GM18858 (cell line): ENCODE results near the gene SLC25A2.
"Not testable (repeated sequence)": the region's sequence is repeated elsewhere in the genome, so short reads cannot be mapped to it uniquely, and the experiment has no call there.

Experiments used
- ATAC-seq: cut with Tn5 transposase; IDR thresholded peaks from one replicate; pipeline ENCODE4 v1.9.1; 2021; ENCODE audit not compliant: unreplicated experiment

Gene SLC25A2

DNA sequence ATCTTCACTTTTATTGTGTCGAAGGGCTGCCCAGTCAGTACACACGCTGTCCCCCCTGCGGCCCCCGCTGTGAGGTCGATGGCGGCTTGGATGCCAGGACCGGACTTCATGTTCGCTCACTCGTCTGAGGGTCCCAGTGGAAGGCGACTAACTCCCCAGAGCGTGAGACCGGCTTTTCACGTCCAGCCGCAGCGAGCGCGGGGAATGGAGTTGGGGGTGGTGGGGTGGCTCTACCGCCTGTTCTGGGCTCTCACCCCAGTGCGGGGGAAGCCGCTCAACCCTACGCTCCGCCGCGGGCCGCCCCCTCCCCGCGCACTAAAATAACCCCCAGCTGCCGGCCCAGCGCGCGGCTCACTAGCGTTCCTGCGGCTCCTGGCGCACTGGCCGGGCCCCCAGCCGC, at the start of gene SLC25A2:
TSS of gene SLC25A2 (minus strand) at position 294 of the 400 bp plus-strand sequence. CDS start at position 110, 184 bp downstream.
- ATAC-seq, result no peak

DNA sequence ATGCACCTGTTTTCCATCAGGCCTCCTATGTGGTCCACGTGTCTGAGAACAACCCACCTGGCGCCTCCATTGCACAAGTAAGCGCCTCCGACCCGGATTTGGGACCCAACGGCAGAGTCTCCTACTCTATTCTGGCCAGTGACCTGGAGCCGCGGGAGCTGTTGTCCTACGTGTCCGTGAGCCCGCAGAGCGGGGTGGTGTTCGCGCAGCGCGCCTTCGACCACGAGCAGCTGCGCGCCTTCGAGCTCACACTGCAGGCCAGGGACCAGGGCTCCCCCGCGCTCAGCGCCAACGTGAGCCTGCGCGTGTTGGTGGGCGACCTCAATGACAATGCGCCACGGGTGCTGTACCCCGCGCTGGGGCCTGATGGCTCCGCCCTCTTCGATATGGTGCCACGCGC, 47.7 kb upstream of the SLC25A2 start:
- ATAC-seq, result no peak

DNA sequence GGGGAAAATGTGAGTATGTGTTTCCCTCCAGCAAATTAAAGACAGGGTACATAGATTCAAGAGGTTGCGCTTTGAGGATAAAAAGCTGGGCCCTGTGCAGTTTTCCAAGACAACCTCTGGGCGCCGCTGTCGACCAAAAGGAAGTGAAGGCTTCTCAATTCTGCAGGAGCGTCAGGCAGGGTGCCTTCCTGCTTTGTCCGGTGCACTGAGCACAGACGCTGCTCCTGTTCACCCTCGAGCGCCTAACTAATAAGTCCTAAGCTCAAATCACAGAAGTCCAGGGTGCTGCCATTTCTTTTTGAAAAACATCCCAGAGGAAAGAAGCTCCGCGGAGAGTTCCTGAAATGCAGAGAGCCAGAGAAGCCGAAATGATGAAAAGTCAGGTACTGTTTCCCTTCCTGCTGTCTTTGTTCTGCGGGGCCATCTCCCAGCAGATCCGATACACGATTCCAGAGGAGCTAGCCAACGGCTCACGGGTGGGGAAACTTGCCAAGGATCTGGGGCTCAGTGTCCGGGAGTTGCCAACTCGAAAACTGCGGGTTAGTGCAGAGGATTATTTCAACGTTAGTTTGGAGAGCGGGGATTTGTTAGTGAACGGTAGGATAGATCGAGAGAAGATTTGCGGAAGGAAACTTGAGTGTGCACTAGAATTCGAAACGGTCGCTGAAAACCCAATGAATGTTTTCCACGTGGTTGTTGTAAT, 46.2 kb upstream of the SLC25A2 start, which contains the start of gene PCDHGB1:
TSS of gene PCDHGB1 (plus strand) at position 183 of the 703 bp plus-strand sequence. CDS start at position 345, 162 bp downstream.
- no peak for ATAC-seq

DNA sequence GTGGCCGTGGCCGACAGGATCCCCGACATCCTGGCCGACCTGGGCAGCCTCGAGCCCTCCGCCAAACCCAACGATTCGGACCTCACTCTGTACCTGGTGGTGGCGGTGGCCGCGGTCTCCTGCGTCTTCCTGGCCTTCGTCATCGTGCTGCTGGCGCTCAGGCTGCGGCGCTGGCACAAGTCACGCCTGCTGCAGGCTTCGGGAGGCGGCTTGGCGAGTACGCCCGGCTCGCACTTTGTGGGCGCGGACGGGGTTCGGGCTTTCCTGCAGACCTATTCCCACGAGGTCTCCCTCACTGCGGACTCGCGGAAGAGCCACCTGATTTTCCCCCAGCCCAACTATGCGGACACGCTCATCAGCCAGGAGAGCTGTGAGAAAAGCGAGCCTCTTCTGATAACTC, 42.2 kb upstream of the SLC25A2 start:
- ATAC-seq, result not testable (repeated sequence)

DNA sequence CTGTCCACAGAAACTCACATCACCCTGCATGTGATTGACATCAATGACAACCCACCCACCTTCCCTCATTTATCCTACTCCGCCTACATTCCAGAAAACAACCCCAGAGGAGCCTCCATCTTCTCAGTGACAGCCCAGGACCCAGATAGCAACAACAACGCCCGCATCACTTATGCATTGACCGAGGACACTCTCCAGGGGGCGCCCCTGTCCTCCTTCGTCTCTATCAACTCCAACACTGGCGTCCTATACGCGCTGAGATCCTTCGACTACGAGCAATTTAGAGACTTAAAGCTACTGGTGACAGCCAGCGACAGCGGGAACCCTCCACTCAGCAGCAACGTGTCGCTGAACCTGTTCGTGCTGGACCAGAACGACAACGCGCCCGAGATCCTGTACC, 41.5 kb upstream of the SLC25A2 start:
- ATAC-seq, result no peak

DNA sequence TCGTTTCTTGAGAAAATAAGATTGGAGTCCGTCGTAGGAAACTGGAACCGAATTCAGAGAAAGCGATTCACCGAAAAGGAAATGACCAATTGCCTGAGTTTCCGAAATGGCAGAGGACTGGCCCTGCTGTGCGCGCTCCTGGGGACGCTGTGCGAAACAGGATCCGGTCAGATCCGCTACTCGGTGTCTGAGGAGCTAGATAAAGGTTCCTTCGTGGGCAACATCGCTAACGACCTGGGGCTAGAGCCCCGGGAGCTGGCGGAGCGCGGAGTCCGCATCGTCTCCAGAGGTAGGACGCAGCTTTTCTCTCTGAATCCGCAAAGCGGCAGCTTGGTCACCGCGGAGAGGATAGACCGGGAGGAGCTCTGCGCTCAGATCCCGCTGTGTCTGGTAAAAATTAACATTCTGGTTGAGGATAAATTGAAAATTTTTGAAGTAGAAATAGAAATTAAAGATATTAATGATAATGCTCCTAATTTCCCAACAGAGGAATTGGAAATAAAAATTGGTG, 40.2 kb upstream of the SLC25A2 start:
- ATAC-seq, result no peak

DNA sequence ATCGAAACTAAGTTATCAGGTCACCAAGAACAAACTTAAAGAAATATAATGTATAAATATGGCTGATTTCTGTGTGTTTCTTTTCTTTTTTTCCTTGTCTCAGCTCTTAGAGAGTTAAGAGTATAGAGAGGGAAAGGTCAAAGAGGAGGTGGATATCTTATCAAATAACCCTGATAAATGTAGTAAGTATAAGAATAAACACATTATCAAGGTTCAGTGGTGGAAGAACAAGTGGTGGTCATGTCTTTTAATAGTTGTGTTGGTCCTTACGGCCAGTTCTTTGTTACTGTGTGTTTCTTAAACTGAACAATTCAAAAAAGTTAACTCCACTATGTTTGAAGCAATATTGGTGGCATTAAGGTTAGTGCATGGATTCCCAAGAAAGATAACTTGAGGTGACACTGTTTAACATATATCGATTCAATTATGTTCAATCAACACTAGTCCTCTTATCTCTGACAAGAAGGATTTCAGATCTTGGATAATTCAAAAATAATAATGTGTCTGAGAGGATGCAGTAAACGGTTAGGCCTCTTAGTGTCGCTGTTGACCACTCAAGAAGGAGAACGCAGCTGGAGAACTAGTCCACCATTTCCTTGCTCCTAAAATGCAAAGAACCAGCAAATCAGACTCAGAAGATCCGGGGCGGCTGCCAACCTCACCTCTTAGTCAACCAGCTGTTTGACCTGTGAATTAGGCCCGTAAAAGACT, 39.5 kb upstream of the SLC25A2 start, which contains the start of gene PCDHGA3:
TSS of gene PCDHGA3 (plus strand) at position 588 of the 711 bp plus-strand sequence. CDS start 205 bp downstream, outside the sequence.
- no peak for ATAC-seq

DNA sequence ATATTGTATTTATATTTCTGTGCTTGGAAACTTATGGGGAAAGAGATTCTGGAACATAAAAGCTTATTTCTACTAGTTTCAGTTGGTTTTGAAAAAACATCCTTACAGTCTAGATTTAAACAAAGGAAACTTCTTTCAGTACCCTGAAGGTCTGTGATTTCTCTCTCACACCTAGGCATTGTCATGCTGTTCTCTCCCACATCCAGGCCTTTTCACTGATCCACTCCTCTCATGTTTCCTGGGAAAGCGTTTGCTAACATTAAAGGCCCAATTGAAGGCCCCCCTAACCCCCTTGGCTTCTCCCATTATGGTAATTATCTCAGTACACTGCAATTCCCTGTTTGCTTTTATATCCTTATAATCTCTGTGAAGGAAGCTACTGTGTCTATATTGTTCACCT, 38.9 kb upstream of the SLC25A2 start:
- ATAC-seq, result no peak

DNA sequence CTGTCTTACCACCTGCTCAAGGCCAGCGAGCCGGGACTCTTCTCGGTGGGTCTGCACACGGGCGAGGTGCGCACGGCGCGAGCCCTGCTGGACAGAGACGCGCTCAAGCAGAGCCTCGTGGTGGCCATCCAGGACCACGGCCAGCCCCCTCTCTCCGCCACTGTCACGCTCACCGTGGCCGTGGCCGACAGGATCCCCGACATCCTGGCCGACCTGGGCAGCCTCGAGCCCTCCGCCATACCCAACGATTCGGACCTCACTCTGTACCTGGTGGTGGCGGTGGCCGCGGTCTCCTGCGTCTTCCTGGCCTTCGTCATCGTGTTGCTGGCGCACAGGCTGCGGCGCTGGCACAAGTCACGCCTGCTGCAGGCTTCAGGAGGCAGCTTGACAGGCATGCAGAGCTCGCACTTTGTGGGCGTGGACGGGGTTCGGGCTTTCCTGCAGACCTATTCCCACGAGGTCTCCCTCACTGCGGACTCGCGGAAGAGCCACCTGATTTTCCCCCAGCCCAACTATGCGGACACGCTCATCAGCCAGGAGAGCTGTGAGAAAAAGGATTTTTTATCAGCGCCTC, 37.0 kb upstream of the SLC25A2 start:
- ATAC-seq, result not testable (repeated sequence)

DNA sequence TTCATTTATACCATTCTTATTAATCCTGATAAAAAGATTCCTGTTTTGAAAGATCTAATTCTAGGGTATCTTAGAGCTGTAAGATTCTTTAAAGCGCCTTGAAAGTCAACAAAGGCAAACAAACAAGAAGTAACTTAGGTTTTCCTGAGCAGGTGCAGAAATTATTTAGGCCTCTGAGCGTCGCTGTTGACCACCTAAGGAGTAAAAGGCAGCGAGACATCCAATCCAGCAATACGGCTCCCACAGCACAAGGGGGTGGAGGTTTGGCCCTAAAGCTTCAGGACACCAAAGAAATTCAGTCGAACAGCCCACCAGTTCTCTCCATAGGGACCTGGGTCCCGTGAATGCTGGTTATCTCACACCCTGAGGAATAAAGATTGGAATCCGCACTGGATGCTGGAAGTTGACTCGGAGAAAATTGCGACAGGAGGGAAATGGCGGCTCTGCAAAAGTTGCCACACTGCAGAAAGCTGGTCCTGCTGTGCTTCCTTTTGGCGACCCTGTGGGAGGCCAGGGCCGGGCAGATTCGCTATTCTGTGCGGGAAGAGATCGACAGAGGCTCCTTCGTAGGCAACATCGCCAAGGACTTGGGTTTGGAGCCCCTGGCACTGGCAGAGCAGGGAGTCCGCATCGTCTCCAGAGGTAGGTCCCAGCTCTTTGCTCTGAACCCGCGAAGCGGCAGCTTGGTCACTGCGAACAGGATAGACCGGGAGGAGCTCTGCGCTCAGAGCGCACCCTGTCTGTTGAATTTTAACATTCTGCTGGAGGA, 34.9 kb upstream of the SLC25A2 start, which contains the start of gene PCDHGA2:
TSS of gene PCDHGA2 (plus strand) at position 223 of the 769 bp plus-strand sequence.
- ATAC-seq, result no peak

DNA sequence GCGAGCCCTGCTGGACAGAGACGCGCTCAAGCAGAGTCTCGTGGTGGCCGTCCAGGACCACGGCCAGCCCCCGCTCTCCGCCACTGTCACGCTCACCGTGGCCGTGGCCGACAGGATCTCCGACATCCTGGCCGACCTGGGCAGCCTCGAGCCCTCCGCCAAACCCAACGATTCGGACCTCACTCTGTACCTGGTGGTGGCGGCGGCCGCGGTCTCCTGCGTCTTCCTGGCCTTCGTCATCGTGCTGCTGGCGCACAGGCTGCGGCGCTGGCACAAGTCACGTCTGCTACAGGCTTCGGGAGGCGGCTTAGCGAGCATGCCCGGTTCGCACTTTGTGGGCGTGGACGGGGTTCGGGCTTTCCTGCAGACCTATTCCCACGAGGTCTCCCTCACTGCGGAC, 28.7 kb upstream of the SLC25A2 start:
- ATAC-seq, result not testable (repeated sequence)

DNA sequence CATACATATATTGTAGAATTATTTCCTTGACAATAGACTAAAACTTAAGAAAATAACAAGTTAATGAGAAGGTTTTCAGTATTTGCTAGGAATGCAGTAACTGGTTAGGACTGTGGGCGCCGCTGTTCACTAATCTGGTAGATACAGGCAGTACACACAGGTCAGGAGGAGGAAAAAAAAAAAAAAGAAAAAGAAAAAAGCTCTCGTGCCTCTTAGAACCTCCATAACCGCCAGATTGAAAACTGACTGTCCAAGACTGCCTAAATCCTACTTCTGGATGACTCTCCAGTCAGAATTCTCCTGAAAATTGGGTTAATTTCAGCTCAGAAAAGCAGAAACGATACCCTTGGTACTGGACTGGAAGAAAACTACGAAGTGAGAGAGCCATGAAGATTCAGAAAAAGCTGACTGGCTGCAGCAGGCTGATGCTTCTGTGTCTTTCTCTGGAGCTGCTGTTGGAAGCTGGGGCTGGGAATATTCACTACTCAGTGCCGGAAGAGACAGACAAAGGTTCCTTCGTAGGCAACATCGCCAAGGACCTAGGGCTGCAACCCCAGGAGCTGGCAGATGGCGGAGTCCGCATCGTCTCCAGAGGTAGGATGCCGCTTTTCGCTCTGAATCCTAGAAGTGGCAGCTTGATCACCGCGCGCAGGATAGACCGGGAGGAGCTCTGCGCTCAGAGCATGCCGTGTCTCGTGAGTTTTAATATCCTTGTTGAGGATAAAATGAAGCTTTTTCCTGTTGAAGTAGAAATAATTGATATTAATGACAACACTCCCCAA, 26.6 kb upstream of the SLC25A2 start, which contains the start of gene PCDHGA1:
TSS of gene PCDHGA1 (plus strand) at position 216 of the 782 bp plus-strand sequence.
- no peak for ATAC-seq

DNA sequence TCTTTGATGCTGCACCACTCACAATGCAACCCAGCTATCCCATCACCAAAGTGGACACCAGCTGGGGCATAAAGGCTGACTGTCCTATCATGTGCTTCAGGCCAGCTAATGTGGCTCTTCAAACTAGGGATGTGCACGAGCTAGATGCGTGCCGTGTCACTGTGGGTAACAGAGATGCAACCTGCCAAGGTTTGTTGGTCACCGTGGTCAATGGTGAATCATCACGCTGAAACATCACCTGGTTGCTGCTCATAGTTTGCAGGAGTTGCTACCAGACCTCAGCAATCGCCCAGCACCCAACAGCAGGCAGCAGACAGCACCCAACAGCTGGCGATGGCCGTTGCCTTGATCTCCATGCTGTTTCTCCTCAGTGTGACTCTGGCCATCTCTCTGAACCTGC, 24.4 kb upstream of the SLC25A2 start:
- no peak for ATAC-seq

DNA sequence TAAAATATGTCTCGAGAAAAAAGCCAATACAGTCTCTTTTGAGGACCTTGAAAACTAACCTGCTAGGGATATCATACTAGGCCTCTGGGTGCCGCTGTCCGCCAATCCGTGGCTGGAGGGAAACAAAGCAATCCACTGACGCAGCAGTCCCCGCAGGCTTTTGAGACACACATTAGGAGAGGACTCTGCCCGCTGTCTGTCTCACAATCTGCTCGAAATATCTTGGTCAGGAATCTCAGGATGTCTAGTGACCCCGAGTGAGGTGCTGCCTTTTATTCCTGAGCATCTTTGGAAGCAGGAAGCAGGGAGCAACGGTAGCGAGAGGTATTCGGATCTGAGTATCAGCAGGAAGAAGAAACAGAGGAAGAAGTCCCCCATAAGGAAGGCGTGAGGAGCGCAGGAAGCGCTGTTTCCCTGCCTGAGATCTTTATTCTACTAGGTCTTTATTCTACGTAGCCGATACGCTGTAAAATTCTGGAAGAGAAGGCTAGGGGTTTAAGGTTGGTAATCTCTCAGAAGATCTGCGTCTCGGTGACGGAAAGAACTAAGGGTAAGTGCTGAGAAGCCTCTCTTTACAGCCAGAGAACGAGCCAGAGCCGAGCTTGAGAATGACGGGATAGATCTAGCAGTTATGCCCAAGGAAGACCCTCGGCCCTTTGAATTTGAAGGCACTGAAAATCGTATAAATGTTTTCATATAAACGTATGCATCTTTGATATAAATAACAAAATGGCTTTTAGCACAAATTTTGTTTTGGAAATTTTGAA, 22.4 kb upstream of the SLC25A2 start:
- ATAC-seq, result peak; percentile 66

DNA sequence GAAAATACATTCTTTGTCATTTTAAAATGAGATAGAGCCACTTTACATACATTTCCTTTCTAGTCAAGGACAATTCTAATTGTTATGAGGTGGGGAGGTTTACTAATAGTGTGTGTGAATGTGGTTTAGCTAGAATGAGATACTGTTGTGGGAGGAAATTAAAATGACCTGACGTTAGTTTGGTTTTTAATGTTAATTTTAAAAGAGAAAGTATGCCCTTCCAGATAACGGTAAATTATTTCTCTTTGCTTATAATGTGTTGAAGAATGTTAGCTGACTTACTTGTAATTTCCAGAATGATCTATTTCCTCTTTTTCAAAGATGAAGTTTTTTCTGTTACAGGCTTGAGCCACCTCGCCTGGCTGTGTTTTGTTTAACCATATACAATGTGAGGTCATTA, 18.4 kb upstream of the SLC25A2 start:
- no peak for ATAC-seq

DNA sequence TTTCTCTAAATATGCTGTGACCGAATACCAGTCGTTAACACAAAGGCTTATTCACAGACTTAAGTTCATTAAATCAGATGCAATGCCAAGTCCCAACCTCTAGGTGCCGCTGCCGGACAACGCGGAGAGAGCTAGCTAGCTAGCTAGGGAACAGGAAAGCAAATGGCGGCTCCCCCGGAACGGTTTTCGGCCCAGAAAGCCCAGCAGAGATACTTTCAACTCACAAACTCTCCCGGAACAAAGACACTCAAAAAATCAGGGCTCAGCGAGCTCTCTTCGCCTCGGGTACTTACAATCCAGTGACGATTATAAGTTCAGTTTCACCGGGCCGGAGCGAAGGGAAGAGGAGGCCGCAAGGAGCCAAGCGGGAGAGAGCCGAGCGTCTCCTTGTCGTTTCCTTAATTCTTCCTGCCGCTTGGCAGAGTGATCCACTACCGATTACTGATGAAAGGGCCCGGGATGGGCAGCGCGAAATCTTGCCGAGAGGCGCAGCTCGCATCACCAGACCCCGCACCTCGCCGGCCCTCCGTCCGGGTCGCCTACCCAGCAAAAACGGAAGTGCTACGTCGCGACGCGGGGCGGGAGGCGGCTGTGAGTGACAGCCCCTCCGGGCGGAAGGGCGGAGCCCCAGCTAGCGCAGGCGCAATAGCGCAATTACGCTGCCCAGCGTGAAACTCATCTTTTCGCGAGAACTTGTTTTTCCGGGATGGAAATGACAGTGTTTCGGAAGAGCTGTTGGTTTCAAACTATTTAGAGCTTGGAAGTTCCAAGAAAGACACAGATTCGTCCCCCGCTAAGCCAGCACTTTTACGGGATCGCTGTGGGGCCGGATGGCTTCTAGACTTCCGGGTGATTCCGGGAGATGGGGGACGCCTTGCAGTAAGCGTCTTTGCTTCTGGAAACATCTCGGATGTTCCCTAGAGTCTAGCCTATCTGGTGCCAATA, 16.6 kb upstream of the SLC25A2 start, which contains the start of gene TAF7:
TSS of gene TAF7 (minus strand) at position 560 of the 945 bp plus-strand sequence. CDS start 740 bp downstream, outside the sequence.
- ATAC-seq, result peak; percentile 79

DNA sequence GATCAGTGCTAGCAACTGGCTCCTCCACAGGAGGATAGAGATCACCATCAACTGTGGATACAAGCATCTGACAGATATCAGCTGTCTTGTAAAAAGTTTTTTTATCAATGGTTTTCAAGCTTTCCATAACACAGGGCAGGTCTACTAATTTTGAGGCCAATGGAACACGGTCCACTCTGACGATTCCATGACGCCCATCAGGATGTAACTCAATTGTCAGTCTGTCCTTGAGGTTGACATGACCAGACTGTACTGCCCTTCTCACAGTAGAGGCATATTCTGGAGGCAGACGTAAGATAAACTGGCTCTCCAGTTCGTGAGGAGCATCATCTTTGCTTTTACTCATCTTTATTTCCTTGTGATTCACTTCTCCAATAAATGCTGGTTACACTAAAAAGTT, 15.8 kb upstream of the SLC25A2 start:
- no peak for ATAC-seq

DNA sequence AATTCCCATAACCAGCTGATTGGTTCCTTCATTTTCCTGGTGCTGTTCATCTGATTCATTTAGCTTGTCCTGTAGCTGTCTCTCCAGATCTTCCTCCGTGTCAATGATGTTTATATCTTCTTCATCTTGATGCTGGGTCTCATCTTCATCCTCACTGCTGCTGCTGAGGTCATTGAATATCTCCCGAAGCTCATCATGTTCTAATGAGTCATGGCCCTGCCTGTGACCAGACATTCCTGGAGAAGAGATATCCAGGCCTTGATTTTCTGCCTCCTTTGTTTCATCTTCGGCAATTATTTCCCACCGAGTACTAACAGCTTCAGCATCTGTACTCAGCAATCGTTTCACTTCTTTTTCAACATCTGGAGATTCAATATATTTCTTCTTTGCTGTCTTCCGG, 15.4 kb upstream of the SLC25A2 start:
- ATAC-seq, result no peak
